ENCODE measurements around the gene ANO3.

The ANO3 gene

GRCh38 chr11:26493616-26494015 is 161.7 kb downstream of the ANO3 start:
- no peak for DNase-seq (ENCODE audit: low read depth, low spot score)

- no peak for DNase-seq (ENCODE audit: low read depth, low spot score)
Measured at GRCh38 chr11:26507229-26507628, 175.3 kb downstream of the ANO3 start.

GRCh38 chr11:26510164-26510563 is 178.2 kb downstream of the ANO3 start:
- no peak for DNase-seq (ENCODE audit: low read depth, low spot score)

DNA sequence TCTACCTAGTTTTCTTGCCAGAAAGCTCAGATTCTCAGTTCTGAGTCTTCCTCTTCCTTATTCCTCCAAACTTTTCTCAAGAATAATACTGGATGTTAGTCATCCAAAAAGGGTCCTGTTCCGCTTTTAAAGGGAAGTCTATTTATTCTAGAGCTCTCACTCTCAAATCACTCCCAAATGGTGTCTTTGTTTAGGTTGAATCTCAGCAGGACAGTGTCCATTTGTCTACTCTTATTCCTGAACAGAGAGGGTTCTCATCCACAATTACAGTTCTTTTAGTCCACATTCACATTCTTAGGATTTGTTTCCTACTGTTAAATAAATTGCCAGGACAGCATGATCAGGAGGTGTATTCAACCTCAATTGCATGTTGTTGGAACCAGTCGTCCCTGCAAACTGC is 178.8 kb downstream of the ANO3 start:
- no peak for DNase-seq (ENCODE audit: low read depth, low spot score)

DNA sequence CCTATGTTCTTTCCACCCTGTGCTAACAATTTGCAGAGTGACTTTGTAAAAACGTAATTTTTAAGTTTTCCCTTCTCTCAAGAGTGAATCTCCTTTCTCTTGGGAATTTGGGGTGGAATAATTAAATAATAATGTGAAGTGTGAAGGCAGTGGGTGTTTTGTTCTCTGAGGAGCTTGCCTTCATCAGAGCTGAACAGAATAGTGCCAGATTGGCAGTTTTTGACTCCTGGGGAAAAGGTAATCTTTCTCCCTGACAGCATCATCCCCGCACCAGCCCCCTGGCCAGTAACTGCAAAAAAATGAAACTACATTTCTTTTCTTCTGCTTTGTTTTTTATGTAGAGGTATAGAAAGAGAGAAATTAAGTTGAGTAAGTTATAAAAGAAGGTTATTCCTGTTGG is 180.3 kb downstream of the ANO3 start:
- no peak for DNase-seq (ENCODE audit: low read depth, low spot score)

- no peak for DNase-seq (ENCODE audit: low read depth, low spot score)
Measured at GRCh38 chr11:26519469-26519868, 187.5 kb downstream of the ANO3 start.

DNA sequence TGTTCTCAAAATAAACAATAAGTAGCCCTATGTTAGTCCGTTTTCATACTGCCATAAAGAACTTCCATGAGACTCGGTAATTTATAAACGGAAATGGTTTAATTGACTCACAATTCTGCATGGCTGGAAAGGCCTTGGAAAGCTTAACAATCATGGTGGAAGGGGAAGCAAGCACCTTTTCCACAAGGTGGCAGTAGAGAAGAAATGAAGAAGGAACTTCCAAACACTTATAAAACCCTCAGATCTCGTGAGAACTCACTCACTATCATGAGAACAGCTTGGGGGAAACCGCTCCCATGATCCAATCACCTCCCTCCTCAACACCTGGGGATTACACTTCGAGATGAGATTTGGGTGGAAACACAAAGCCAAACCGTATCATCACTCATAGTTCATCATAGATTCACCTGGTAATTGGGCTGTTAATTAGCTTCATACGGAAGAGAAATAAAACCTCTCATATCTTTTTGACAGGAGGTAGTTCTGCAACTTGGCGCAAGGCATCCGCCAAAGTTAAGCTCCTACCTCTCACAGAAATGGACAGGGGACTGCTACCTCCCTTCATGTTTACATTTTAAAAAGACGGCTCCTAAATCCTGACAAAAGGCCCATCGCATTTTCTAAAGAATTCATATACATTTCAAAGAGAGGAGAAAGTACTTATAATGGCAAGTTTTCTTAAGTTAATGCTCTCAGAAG is 191.1 kb downstream of the ANO3 start:
- DNase-seq (ENCODE audit: low read depth, low spot score), result no peak

DNA sequence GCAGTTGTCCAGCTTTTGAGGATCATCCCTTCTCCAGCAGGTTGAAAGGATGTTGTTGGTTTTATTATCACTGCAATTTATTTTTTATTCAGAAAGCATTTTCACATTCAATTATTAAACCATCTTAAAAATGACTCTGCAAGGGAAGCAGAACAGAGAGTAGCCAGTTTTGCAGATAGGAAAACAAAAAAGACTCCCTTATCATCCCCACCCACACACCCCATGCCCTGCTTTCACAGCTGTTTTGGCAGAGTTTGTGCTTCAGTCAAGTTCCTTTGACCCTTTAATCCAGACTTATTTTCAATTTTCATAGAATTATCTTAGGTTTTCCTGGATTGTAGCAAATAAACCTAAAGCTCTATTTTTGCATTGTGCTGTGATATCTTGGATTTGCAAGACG is 195.8 kb downstream of the ANO3 start:
- no peak for DNase-seq (ENCODE audit: low read depth, low spot score)

DNA sequence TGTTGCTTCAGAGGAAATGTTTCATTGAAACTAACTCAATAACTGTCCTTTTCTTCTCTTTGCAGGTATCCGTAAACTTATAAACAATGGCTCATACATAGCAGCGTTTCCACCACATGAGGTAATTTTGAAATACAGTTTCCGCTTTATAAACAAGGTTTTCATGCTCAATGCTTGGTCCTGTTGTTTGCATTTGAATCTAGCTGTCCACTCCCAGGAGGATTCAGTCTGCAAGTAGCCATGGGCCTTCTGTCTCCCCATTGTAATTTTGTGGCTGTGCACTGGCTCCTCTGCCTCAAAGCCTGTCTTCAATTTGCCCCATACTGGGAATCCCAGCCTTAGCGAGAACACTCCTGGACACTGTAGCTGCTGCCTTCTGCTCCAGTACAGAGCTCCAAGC is 205.4 kb downstream of the ANO3 start:
- no peak for DNase-seq (ENCODE audit: low read depth, low spot score)

- no peak for DNase-seq (ENCODE audit: low read depth, low spot score)
Measured at GRCh38 chr11:26539517-26539916, 207.6 kb downstream of the ANO3 start.

DNA sequence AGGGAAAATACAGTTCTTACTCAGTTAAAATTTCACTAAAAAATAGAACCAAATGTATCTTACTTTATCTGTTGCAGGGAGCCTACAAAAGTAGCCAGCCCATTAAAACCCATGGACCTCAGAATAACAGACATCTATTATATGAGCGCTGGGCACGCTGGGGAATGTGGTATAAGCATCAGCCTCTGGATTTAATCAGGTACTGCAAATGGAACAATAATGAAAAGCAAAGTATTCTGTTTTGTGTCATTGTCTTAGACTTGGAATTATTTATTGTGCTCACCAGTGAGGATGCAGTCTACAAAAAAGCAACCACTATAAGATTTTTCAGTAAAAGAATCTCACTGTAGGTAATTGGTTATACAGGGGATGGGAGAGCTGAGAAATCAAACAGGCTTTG is 209.9 kb downstream of the ANO3 start:
- DNase-seq (ENCODE audit: low read depth, low spot score), result no peak

GRCh38 chr11:26549176-26549575 is 217.2 kb downstream of the ANO3 start:
- DNase-seq (ENCODE audit: low read depth, low spot score), result no peak

- DNase-seq (ENCODE audit: low read depth, low spot score), result no peak
Measured at GRCh38 chr11:26550022-26550421, 218.1 kb downstream of the ANO3 start.

GRCh38 chr11:26551186-26551801 is 219.4 kb downstream of the ANO3 start:
- DNase-seq (ENCODE audit: low read depth, low spot score), result no peak

DNA sequence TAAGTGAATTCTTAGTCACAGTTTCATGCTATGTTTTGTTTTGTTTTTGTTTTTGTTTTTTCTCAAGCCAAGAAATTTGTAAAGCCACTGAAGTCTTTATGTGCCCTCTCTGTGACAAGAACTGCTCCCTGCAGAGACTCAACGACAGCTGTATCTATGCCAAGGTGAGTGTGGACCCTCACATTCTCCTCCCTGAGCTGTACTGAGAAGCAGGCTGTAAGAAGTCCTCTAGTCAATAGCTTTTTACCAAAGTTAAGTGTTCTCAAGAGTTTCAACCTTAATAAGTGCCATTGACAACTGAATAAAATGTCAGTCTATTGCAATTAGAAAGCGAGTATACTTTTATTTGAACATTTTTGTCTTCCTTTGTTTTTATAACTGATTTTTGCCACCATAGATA is 221.3 kb downstream of the ANO3 start:
- DNase-seq (ENCODE audit: low read depth, low spot score), result no peak

- DNase-seq (ENCODE audit: low read depth, low spot score), result no peak
Measured at GRCh38 chr11:26554455-26554854, 222.5 kb downstream of the ANO3 start.

DNA sequence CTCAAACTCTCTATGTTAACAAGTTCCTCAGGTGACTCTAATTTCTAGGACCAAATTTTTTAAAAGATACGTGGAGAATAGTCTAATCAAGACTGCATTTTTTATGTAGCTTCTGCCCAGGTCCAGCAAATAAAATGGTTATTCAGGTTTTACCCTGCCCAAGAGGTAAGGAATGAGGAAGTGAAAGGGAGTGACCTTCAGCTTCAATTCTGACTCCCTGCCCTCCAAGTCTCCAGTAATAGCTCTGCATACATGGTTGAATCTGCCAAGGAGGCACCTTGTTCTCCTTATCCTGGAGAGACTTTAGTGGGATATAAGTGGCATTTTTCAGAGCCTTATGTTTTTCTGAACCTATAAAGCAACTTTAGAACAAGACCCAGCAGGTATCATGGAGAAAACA is 224.7 kb downstream of the ANO3 start:
- DNase-seq (ENCODE audit: low read depth, low spot score), result no peak

GRCh38 chr11:26557666-26558065 is 225.7 kb downstream of the ANO3 start:
- DNase-seq (ENCODE audit: low read depth, low spot score), result no peak

GRCh38 chr11:26558190-26558589 is 226.3 kb downstream of the ANO3 start:
- DNase-seq (ENCODE audit: low read depth, low spot score), result no peak

DNA sequence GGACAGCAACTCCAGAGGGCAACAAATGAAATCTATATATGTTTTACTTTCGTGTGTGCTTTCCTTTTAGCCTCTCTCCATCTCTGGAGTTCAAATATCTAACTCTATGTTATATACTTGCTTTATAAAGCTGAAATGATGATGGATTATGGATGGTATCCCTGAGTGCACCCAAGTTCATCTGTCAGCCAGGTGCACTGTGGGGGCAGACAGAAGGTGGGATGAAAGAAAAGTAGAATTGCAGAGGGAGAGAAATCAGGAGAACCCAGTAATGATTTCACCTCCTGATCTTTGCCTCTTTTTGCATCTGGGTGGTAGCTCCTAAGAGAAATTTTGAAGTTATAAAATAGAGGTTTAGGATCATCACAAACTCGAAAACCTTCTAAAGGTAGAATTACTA is 237.7 kb downstream of the ANO3 start:
- DNase-seq (ENCODE audit: low read depth, low spot score), result no peak

DNA sequence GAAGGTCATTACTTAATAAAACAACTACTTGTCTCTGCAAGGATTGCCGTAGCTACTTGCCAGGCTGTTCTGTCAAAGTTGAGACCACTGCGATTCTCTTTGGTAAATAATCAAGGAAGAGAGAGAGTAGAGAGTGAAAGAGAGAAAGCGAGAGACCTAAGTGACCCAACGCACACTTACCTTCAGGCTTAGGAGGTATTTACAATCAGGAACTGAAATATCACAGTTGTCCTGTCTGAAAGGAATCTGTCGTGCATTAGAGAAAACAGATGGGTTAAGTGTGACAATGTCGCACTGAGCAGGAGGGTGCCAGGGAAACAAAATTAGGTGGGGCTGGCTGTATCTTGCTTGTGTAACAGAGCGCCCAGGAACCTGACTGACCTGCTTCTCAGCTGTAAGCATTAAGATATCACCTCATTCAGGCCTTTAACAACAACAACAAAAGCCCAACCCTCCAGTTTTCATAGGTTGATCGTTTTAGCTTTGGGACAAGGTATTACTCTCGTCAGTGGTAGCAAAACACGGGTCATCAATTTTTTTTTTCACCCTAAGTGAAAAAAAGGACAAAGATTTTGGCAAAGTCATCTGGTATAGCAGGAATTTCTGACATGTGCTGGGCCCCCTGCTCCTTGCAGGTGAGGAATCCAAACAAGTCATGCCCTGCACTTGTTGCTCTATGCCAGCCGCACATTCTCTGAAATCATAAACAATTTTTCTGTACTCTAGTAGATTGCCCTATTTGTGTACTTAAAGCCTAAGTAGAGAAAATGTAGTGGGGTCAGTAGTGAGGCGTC is 240.1 kb downstream of the ANO3 start, which contains the start of gene MUC15:
MUC15 (minus strand) TSS at position 403 of the 794 bp plus-strand sequence. CDS start 5,169 bp downstream, outside the sequence.
- no peak for DNase-seq (ENCODE audit: low read depth, low spot score)

DNA sequence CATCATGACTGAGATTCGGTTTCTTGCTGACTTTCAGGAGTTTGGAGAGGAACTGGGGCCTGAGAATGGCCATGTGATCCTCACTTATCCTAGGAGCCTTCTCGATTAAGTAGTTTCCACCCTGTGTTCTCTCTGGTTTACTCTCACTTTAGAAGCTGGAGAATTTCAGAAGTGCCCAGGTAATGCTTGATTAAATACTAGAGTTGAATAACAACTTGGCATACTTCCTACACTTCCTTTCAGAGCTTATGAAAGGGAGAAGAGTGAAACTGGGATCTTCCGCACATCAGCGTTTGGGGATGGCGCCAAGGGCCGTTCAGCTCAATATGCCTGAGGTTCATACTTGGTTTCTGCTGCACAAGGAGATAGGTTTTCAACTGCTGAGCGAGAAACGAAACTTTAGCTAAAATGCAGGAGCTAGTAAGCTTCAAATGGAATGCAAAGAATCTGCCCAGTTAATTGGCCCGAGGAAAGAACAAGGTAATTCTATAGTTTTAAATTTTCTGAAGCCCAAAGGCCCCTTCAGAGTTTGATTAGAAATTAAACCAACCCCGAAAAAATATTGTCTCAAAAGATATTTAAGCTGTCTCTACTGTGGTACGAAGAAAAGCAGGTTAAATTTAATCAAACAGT is 241.0 kb downstream of the ANO3 start:
- no peak for DNase-seq (ENCODE audit: low read depth, low spot score)

All from activated CD4-positive, CD25-positive, alpha-beta regulatory T cell treated with anti-CD3 and anti-CD28 coated beads, Interleukin-2, amount 50 U/mL, for 16 hours (primary cell).